T-helper 2 cell treated with Interferon-gamma antibody and Interleukin-4, amounts not matched to agents 5 μg/mL and 100 μg/mL, for 36 hours (primary cell): ENCODE results near the gene TGFB2.

ENCODE experiments used
- DNase-seq: peaks from one replicate; pipeline ENCODE4 v3.0.0; 2021; ENCODE audit warnings: low spot score
- H3K27ac Mint-ChIP-seq: one replicate; pipeline ENCODE4 v1.8.0; 2021; ENCODE audit warnings: mild to moderate bottlenecking, mixed read lengths
- H3K27me3 Mint-ChIP-seq: one replicate; pipeline ENCODE4 v1.8.0; 2021; ENCODE audit warnings: low read depth, mixed read lengths
- H3K36me3 Mint-ChIP-seq: one replicate; pipeline ENCODE4 v1.8.0; 2021; ENCODE audit warnings: low read depth, mixed read lengths
- H3K4me1 Mint-ChIP-seq: one replicate; pipeline ENCODE4 v1.8.0; 2021; ENCODE audit warnings: low read depth, mixed read lengths
- H3K4me3 Mint-ChIP-seq: one replicate; pipeline ENCODE4 v1.8.0; 2022; ENCODE audit warnings: mild to moderate bottlenecking, moderate library complexity, mixed read lengths
- H3K9me3 Mint-ChIP-seq: one replicate; pipeline ENCODE4 v1.8.0; 2021; ENCODE audit warnings: mixed read lengths

TGFB2 gene

GRCh38 chr1:218444588-218444987 lies 99.5 kb downstream of the TGFB2 start:
- no peak overlapping the region for H3K27ac Mint-ChIP-seq
- no peak overlapping the region for H3K4me3 Mint-ChIP-seq
- H3K27me3 Mint-ChIP-seq, result no peaks in the 10 kb centered on the region
- DNase-seq, result no peak
- H3K9me3 Mint-ChIP-seq, result no peaks in the 10 kb centered on the region
- no peaks in the 10 kb centered on the region for H3K4me1 Mint-ChIP-seq
- H3K36me3 Mint-ChIP-seq, result no peaks in the 10 kb centered on the region

- no peak for DNase-seq
- Mint-ChIP-seq H3K4me3 (no peak overlapping the region), H3K9me3 (no peaks in the 10 kb centered on the region), H3K27me3 (no peaks in the 10 kb centered on the region), H3K27ac (no peak overlapping the region), H3K4me1 (no peaks in the 10 kb centered on the region), H3K36me3 (no peaks in the 10 kb centered on the region)
Observed at GRCh38 chr1:218447010-218447689, 102.0 kb downstream of the TGFB2 start.

- H3K27me3 Mint-ChIP-seq, result no peaks in the 10 kb centered on the region
- H3K27ac Mint-ChIP-seq, result no peak overlapping the region
- DNase-seq, result no peak
- no peaks in the 10 kb centered on the region for H3K36me3 Mint-ChIP-seq
- H3K9me3 Mint-ChIP-seq, result no peaks in the 10 kb centered on the region
- no peak overlapping the region for H3K4me3 Mint-ChIP-seq
- no peaks in the 10 kb centered on the region for H3K4me1 Mint-ChIP-seq
Observed at GRCh38 chr1:218451415-218451814, 106.3 kb downstream of the TGFB2 start.

- Mint-ChIP-seq H3K27me3 (no peaks in the 10 kb centered on the region), H3K36me3 (no peaks in the 10 kb centered on the region), H3K27ac (no peak overlapping the region), H3K9me3 (no peaks in the 10 kb centered on the region), H3K4me3 (no peak overlapping the region), H3K4me1 (no peaks in the 10 kb centered on the region)
- no peak for DNase-seq
Observed at GRCh38 chr1:218454700-218455282, 109.7 kb downstream of the TGFB2 start.

GRCh38 chr1:218456444-218456843 lies 111.3 kb downstream of the TGFB2 start:
- H3K27ac Mint-ChIP-seq, result no peak overlapping the region
- H3K36me3 Mint-ChIP-seq, result no peaks in the 10 kb centered on the region
- H3K27me3 Mint-ChIP-seq, result no peaks in the 10 kb centered on the region
- no peaks in the 10 kb centered on the region for H3K9me3 Mint-ChIP-seq
- H3K4me3 Mint-ChIP-seq, result no peak overlapping the region
- no peaks in the 10 kb centered on the region for H3K4me1 Mint-ChIP-seq
- no peak for DNase-seq

- Mint-ChIP-seq H3K27me3 (no peaks in the 10 kb centered on the region), H3K27ac (no peak overlapping the region), H3K36me3 (no peaks in the 10 kb centered on the region), H3K9me3 (no peaks in the 10 kb centered on the region), H3K4me1 (no peaks in the 10 kb centered on the region), H3K4me3 (no peak overlapping the region)
- no peak for DNase-seq
Observed at GRCh38 chr1:218459450-218459849, 114.3 kb downstream of the TGFB2 start.

- no peak for DNase-seq
- Mint-ChIP-seq H3K9me3 (no peaks in the 10 kb centered on the region), H3K27me3 (no peaks in the 10 kb centered on the region), H3K36me3 (no peaks in the 10 kb centered on the region), H3K4me1 (no peaks in the 10 kb centered on the region), H3K4me3 (no peak overlapping the region), H3K27ac (no peak overlapping the region)
Observed at GRCh38 chr1:218459878-218460711, 115.0 kb downstream of the TGFB2 start.

- H3K4me3 Mint-ChIP-seq, result no peak overlapping the region
- no peak overlapping the region for H3K27ac Mint-ChIP-seq
- no peaks in the 10 kb centered on the region for H3K36me3 Mint-ChIP-seq
- no peaks in the 10 kb centered on the region for H3K9me3 Mint-ChIP-seq
- H3K27me3 Mint-ChIP-seq, result no peaks in the 10 kb centered on the region
- DNase-seq, result no peak
- H3K4me1 Mint-ChIP-seq, result no peaks in the 10 kb centered on the region
Observed at GRCh38 chr1:218461351-218461750, 116.2 kb downstream of the TGFB2 start.

GRCh38 chr1:218462116-218462515 lies 117.0 kb downstream of the TGFB2 start:
- no peak for DNase-seq
- Mint-ChIP-seq H3K36me3 (no peaks in the 10 kb centered on the region), H3K27me3 (no peaks in the 10 kb centered on the region), H3K4me1 (no peaks in the 10 kb centered on the region), H3K27ac (no peak overlapping the region), H3K4me3 (no peak overlapping the region), H3K9me3 (no peaks in the 10 kb centered on the region)

GRCh38 chr1:218462587-218462986 lies 117.5 kb downstream of the TGFB2 start:
- no peaks in the 10 kb centered on the region for H3K36me3 Mint-ChIP-seq
- no peak overlapping the region for H3K4me3 Mint-ChIP-seq
- no peak for DNase-seq
- H3K27ac Mint-ChIP-seq, result no peak overlapping the region
- H3K9me3 Mint-ChIP-seq, result no peaks in the 10 kb centered on the region
- H3K4me1 Mint-ChIP-seq, result no peaks in the 10 kb centered on the region
- no peaks in the 10 kb centered on the region for H3K27me3 Mint-ChIP-seq

GRCh38 chr1:218463194-218464156 lies 118.3 kb downstream of the TGFB2 start:
- no peak for DNase-seq
- no peak overlapping the region for H3K4me3 Mint-ChIP-seq
- no peaks in the 10 kb centered on the region for H3K9me3 Mint-ChIP-seq
- no peaks in the 10 kb centered on the region for H3K36me3 Mint-ChIP-seq
- no peak overlapping the region for H3K27ac Mint-ChIP-seq
- no peaks in the 10 kb centered on the region for H3K4me1 Mint-ChIP-seq
- H3K27me3 Mint-ChIP-seq, result no peaks in the 10 kb centered on the region

- DNase-seq, result no peak
- no peak overlapping the region for H3K27ac Mint-ChIP-seq
- H3K27me3 Mint-ChIP-seq, result no peaks in the 10 kb centered on the region
Observed at GRCh38 chr1:218464871-218465270, 119.7 kb downstream of the TGFB2 start.

GRCh38 chr1:218466341-218467010 lies 121.3 kb downstream of the TGFB2 start:
- no peaks in the 10 kb centered on the region for H3K27me3 Mint-ChIP-seq
- no peaks in the 10 kb centered on the region for H3K9me3 Mint-ChIP-seq
- DNase-seq, result no peak
- H3K27ac Mint-ChIP-seq, result no peak overlapping the region
- no peaks in the 10 kb centered on the region for H3K4me1 Mint-ChIP-seq
- H3K4me3 Mint-ChIP-seq, result no peak overlapping the region
- no peaks in the 10 kb centered on the region for H3K36me3 Mint-ChIP-seq

More at GRCh38 chr1:218464871-218465270, 119.7 kb downstream of the TGFB2 start:
- no peaks in the 10 kb centered on the region for H3K4me1 Mint-ChIP-seq
- H3K36me3 Mint-ChIP-seq, result no peaks in the 10 kb centered on the region
- H3K4me3 Mint-ChIP-seq, result no peak overlapping the region
- no peaks in the 10 kb centered on the region for H3K9me3 Mint-ChIP-seq
